ENCODE data around the gene SRGAP1.

SRGAP1 gene

DNA sequence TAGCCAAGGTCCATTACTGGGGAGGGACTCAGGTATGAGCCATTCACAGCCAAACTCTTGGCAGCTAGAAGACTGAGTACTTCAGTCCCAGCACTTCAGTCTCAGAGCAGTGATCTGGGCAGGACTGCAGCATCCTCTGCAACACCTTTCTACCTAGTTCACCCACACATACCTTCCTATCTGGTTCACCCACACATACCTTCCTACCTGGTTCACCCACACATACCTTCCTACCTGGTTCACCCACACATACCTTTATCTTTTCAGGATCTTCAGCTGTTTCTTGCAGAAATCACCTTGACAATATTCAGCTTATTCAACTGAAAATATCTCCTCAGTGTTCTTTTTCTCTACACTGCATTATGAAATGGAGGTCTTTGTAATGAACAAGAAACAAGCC, 101.3 kb downstream of the SRGAP1 start:
- Histone ChIP-seq H3K27ac (ENCODE audit: extremely low read depth, low read depth, low read length) (no peak overlapping the region), H3K36me3 (ENCODE audit: control insufficient read depth in 2 of 2, insufficient read depth in 1 of 2, low read length in 2 of 2) (no peaks in the 10 kb centered on the region), H3K9me3 (ENCODE audit: control insufficient read depth, insufficient read depth, low read depth, low read length) (no peaks in the 10 kb centered on the region), H3K4me3 (ENCODE audit: low read depth, low read length) (no peak overlapping the region), H3K4me1 (ENCODE audit: control insufficient read depth, insufficient read depth, low read length) (0 out of 2 replicates have a peak, but pooled peaks cover 2% of the 10 kb centered on the region)
- peak; percentile 89 for TF ChIP-seq EGR2 (tag by site-specific recombination; IDR thresholded peaks at IDR 0.05; ENCODE audit: low read depth)
- TF ChIP-seq ZNF223 (tag by site-specific recombination; IDR thresholded peaks at IDR 0.05) = no peak
- TF ChIP-seq ZFHX2 (tag by site-specific recombination; conservative IDR thresholded peaks at IDR 0.05) = peak; percentile 79
- TF ChIP-seq ZBTB17 (tag by site-specific recombination; IDR thresholded peaks at IDR 0.05) = no peak
- POLR2A ChIA-PET = no interaction called here
- CTCF ChIA-PET = interaction anchor here (0.6 to 0.7 kb wide), 2 partner anchors 62 to 70 kb away, joined by 4 read pairs; no protein-coding TSS in a partner anchor

DNA sequence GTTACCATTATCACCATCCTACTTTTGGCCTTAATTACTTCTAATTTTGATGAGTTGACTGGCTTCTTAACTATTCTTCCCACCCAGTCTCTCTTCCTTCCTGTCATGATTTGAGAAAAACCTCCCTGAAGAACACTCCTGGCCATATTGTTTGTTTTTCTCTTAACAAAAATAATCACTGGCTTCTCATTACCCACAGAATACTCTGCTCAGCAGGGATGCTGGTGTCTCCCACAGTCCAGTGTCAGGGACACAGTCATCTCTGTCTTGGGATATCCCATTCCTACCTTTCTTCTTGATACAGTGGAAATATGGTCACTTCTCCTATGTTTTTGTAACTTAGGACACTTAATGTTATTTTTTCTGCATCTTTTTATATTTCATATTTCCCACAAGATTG, 103.7 kb downstream of the SRGAP1 start:
- Histone ChIP-seq H3K36me3 (ENCODE audit: control insufficient read depth in 2 of 2, insufficient read depth in 1 of 2, low read length in 2 of 2) (no peaks in the 10 kb centered on the region), H3K27ac (ENCODE audit: extremely low read depth, low read depth, low read length) (no peak overlapping the region), H3K4me3 (ENCODE audit: low read depth, low read length) (no peak overlapping the region), H3K4me1 (ENCODE audit: control insufficient read depth, insufficient read depth, low read length) (0 out of 2 replicates have a peak, but pooled peaks cover 2% of the 10 kb centered on the region), H3K9me3 (ENCODE audit: control insufficient read depth, insufficient read depth, low read depth, low read length) (no peaks in the 10 kb centered on the region)
- POLR2A ChIA-PET = no interaction called here
- CTCF ChIA-PET = no interaction called here
- no peak for TF ChIP-seq ZNF366 (tag by site-specific recombination; conservative IDR thresholded peaks at IDR 0.05)
- no peak for TF ChIP-seq ZNF148 (tag by site-specific recombination; IDR thresholded peaks at IDR 0.05; ENCODE audit: borderline replicate concordance)
- TF ChIP-seq, protein P1, sequence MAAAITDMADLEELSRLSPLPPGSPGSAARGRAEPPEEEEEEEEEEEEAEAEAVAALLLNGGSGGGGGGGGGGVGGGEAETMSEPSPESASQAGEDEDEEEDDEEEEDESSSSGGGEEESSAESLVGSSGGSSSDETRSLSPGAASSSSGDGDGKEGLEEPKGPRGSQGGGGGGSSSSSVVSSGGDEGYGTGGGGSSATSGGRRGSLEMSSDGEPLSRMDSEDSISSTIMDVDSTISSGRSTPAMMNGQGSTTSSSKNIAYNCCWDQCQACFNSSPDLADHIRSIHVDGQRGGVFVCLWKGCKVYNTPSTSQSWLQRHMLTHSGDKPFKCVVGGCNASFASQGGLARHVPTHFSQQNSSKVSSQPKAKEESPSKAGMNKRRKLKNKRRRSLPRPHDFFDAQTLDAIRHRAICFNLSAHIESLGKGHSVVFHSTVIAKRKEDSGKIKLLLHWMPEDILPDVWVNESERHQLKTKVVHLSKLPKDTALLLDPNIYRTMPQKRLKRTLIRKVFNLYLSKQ (tag by site-specific recombination; IDR thresholded peaks at IDR 0.05; ENCODE audit: borderline replicate concordance) = no peak
- no peak for TF ChIP-seq HOXA7 (CRISPR knock-in tag; IDR thresholded peaks at IDR 0.05; ENCODE audit: borderline replicate concordance)
- TF ChIP-seq SCRT2 (tag by site-specific recombination; IDR thresholded peaks at IDR 0.05) = no peak
- TF ChIP-seq ZNF23 (tag by site-specific recombination; IDR thresholded peaks at IDR 0.05; ENCODE audit: borderline replicate concordance) = no peak
- no peak for TF ChIP-seq ZSCAN18 (tag by site-specific recombination; IDR thresholded peaks at IDR 0.05)
- TF ChIP-seq ZNF175 (tag by site-specific recombination; IDR thresholded peaks at IDR 0.05) = no peak
- TF ChIP-seq PRDM10 (tag by site-specific recombination; IDR thresholded peaks at IDR 0.05) = peak; percentile 74
- no peak for TF ChIP-seq ZNF785 (tag by site-specific recombination; IDR thresholded peaks at IDR 0.05)
- TF ChIP-seq ZNF16 (tag by site-specific recombination; IDR thresholded peaks at IDR 0.05; ENCODE audit: low read depth) = no peak
- no peak for TF ChIP-seq ZNF426 (tag by site-specific recombination; IDR thresholded peaks at IDR 0.05)
- 0 out of 2 replicates have a peak, but pooled peaks have one; percentile 11 for TF ChIP-seq ZIC2 (tag by site-specific recombination; IDR thresholded peaks at IDR 0.05)
- TF ChIP-seq, protein P2, sequence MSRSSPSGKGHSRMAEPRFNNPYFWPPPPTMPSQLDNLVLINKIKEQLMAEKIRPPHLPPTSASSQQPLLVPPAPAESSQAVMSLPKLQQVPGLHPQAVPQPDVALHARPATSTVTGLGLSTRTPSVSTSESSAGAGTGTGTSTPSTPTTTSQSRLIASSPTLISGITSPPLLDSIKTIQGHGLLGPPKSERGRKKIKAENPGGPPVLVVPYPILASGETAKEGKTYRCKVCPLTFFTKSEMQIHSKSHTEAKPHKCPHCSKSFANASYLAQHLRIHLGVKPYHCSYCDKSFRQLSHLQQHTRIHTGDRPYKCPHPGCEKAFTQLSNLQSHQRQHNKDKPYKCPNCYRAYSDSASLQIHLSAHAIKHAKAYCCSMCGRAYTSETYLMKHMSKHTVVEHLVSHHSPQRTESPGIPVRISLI (tag by site-specific recombination; IDR thresholded peaks at IDR 0.05) = no peak
- TF ChIP-seq ZNF132 (tag by site-specific recombination; IDR thresholded peaks at IDR 0.05; ENCODE audit: borderline replicate concordance) = no peak
- TF ChIP-seq ZBTB10 (tag by site-specific recombination; IDR thresholded peaks at IDR 0.05) = no peak
